K562 (cell line): Measurements from ENCODE around the gene ZBTB47. TPM values are rescaled to one million over a fixed set of nuclear protein-coding genes. Genes with fewer than 3 reads are reported as not detected.
A peak's percentile ranks its signal among the peaks of the same experiment; 100 is the strongest.

ENCODE experiments used
- ATAC-seq: fragments of 200-7000 bp; cut with Tn5 transposase; 3 replicates; pipeline ENCODE4 v1.9.1; 2020; ENCODE audit warnings: moderate library complexity
- BruUV-seq: library from RNA; stranded (reverse); fragments of 400-500 nt; replicated peaks from 2 replicates; lab custom pipeline; 2021; lab: Mats Ljungman, UMichigan
- CTCF ChIA-PET: fragments of 300-600 bp; formaldehyde crosslinking; extraction: SDS; loops from one replicate; lab custom pipeline; 2021; ENCODE audit warnings: low intra/inter-chr PET ratio; lab: Yijun Ruan, JAX
- POLR2A ChIA-PET: fragments of 300-600, 350-650 bp; sonication (Branson Sonifier 250); formaldehyde crosslinking; extraction: SDS; loops from one replicate; lab custom pipeline; 2021; ENCODE audit warnings: antibody characterized with exemption, inconsistent platforms; lab: Yijun Ruan, JAX
- DNase-seq, 4 experiments: peaks; one replicate each; pipeline versions ENCODE4 v3.0.0 to v3.0.0-alpha.2; 2011 to 2018; ENCODE audit warnings: low spot score in 3 of 4, mixed read lengths in 3 of 4; ENCODE audit errors: extremely low read depth in 1 of 4
- FAIRE-seq: peaks from 2 replicates; lab custom pipeline; 2011; peaks lifted over from hg19 to GRCh38; lab: Jason Lieb, UNC
- H2AFZ ChIP-seq: 2 replicates; pipeline ENCODE4 v1.6.0; 2011; ENCODE audit warnings: low read depth, low read length, control low read depth, inconsistent platforms
- H3K27ac ChIP-seq: fragments of 200-600 bp; 3 replicates; pipeline ENCODE4 v1.8.0; 2011; ENCODE audit warnings: low read depth, mild to moderate bottlenecking, control low read depth, inconsistent platforms, low read length, moderate library complexity, mixed read lengths; ENCODE audit errors: extremely low read depth
- H3K27me3 ChIP-seq, 2 experiments: fragments of 300-600 bp in 1 of 2; 2 replicates in 1 of 2; 3 replicates in 1 of 2; pipeline versions ENCODE4 v1.6.0 to v1.8.0; 2011; ENCODE audit warnings: inconsistent platforms in 2 of 2, low read length in 2 of 2, mild to moderate bottlenecking in 1 of 2, mixed read lengths in 1 of 2, moderate library complexity in 1 of 2; ENCODE audit not compliant: control insufficient read depth in 2 of 2, insufficient read depth in 2 of 2
- H3K36me3 ChIP-seq: fragments of 300-600 bp; 3 replicates; pipeline ENCODE4 v1.8.0; 2011; ENCODE audit warnings: mild to moderate bottlenecking, low read length, inconsistent platforms; ENCODE audit not compliant: control insufficient read depth, insufficient read depth
- H3K4me1 ChIP-seq, 2 experiments: fragments of 200-600 bp in 1 of 2; replicated peaks in 1 of 2; 2 replicates in 1 of 2; 3 replicates in 1 of 2; pipeline versions ENCODE4 v1.5.1 to v1.8.0; 2011; ENCODE audit warnings: inconsistent platforms in 2 of 2, low read length in 2 of 2, mild to moderate bottlenecking in 1 of 2, mixed read lengths in 1 of 2, moderate library complexity in 1 of 2; ENCODE audit not compliant: control insufficient read depth in 2 of 2, insufficient read depth in 2 of 2
- H3K4me2 ChIP-seq: 2 replicates; pipeline ENCODE4 v1.6.1; 2011; ENCODE audit warnings: low read length, control low read depth, inconsistent platforms, mixed read lengths; ENCODE audit not compliant: insufficient read depth
- H3K4me3 ChIP-seq: fragments of 200-600 bp; sonication (generic), shearing (Covaris generic); 2 replicates; pipeline ENCODE4 v1.5.1; 2016; ENCODE audit warnings: control low read depth, inconsistent platforms
- H3K79me2 ChIP-seq: fragments of 200-600 bp; 3 replicates; pipeline ENCODE4 v1.8.0; 2011; ENCODE audit warnings: low read length, inconsistent platforms; ENCODE audit not compliant: control insufficient read depth, insufficient read depth
- H3K9ac ChIP-seq, 2 experiments: 2 replicates each; pipeline versions ENCODE4 v1.6.0 to v1.6.1; 2011; ENCODE audit warnings: low read depth in 2 of 2, low read length in 2 of 2, control low read depth in 1 of 2, inconsistent platforms in 1 of 2, mild to moderate bottlenecking in 1 of 2, mixed read lengths in 1 of 2; ENCODE audit not compliant: insufficient read depth in 1 of 2
- H3K9me1 ChIP-seq: one replicate; pipeline ENCODE4 v1.6.0; 2011; ENCODE audit warnings: inconsistent platforms, mild to moderate bottlenecking, low read length, moderate library complexity; ENCODE audit not compliant: control insufficient read depth, insufficient read depth
- H3K9me3 ChIP-seq: replicated peaks from 2 replicates; pipeline ENCODE4 v1.5.1; 2011; ENCODE audit warnings: low read depth, low read length, inconsistent platforms; ENCODE audit not compliant: control insufficient read depth, insufficient read depth
- H4K20me1 ChIP-seq: replicated peaks from 2 replicates; pipeline ENCODE4 v1.6.1; 2011; ENCODE audit warnings: low read length, inconsistent platforms, mixed read lengths; ENCODE audit not compliant: control insufficient read depth, insufficient read depth
- KLF16 ChIP-seq: IDR thresholded peaks from 2 replicates; pipeline ENCODE4 v1.6.1; 2016; ENCODE audit warnings: antibody characterized with exemption
- SNIP1 ChIP-seq: fragments of 450-650 bp; IDR thresholded peaks from 2 replicates; pipeline ENCODE4 v1.7.1; 2017; ENCODE audit warnings: low read depth, mild to moderate bottlenecking
- WGBS: fragments of 100-300 bp; shearing (Covaris generic); methylation state at CpG from one replicate; pipeline ENCODE4 v1.1.6; 2016; ENCODE audit warnings: low coverage, mixed read lengths; ENCODE audit not compliant: insufficient coverage; ENCODE audit errors: missing lambda C conversion rate; 5-methylcytosine and 5-hydroxymethylcytosine counted together
- in situ Hi-C: fragments of 300-500 bp; cut with MboI; formaldehyde crosslinking; loops from 4 replicates; pipeline ENCODE4 v1.15.0; 2018; ENCODE audit warnings: inconsistent platforms, mixed read lengths
- intact Hi-C: fragments of 100-400 bp; cut with micrococcal nuclease; formaldehyde crosslinking; loops from 2 replicates; pipeline ENCODE4 v1.14.2; 2022
- polyA plus RNA-seq, 8 experiments: library from polyadenylated mRNA; depleted of rRNA in 4 of 8; stranded (reverse) in 5 of 8; unstranded in 3 of 8; fragments of >200 nt; fragmentation: Nextera tagmentation in 2 of 8; fragmentation: Illumina TruSeq in 1 of 8; extraction: Ambion mirVana in 2 of 8; extraction: Trizol in 1 of 8; gene quantifications; 2 replicates each; pipeline versions ENCODE4 v1.2.1 to v1.2.3, GENCODE V29; 2011 to 2014; ENCODE audit warnings: inconsistent platforms in 1 of 8, missing spikeins in 1 of 8
- total RNA-seq, 7 experiments: library from RNA; depleted of rRNA in 6 of 7; stranded (reverse); fragments of >200 nt in 6 of 7; fragmentation: Illumina TruSeq in 2 of 7; extraction: Trizol in 2 of 7; gene quantifications; 2 replicates each; pipeline versions ENCODE4 v1.2.1 to v1.2.3, GENCODE V29; 2011 to 2021; ENCODE audit warnings: low replicate concordance in 1 of 7
- TF ChIP-seq, protein P1 (sequence below): sonication (generic); formaldehyde crosslinking; IDR thresholded peaks from 2 replicates; pipeline ENCODE4 v1.9.0; 2022; ENCODE audit warnings: mild to moderate bottlenecking, missing genetic modification reagents
- TF ChIP-seq, protein P2 (sequence below): fragments of 250-450 bp; sonication (Bioruptor Pico); IDR thresholded peaks from 2 replicates; pipeline ENCODE4 v1.9.0; 2021; ENCODE audit warnings: mild to moderate bottlenecking, inconsistent platforms

The ZBTB47 gene
- total and polyA plus RNA-seq, 9 of the 15 experiments (the other 6 are each of a cell fraction or from before 2014, with no cell fraction given) = 0.11 to 4.6 (median 1.7) TPM; not detected in 1

DNA sequence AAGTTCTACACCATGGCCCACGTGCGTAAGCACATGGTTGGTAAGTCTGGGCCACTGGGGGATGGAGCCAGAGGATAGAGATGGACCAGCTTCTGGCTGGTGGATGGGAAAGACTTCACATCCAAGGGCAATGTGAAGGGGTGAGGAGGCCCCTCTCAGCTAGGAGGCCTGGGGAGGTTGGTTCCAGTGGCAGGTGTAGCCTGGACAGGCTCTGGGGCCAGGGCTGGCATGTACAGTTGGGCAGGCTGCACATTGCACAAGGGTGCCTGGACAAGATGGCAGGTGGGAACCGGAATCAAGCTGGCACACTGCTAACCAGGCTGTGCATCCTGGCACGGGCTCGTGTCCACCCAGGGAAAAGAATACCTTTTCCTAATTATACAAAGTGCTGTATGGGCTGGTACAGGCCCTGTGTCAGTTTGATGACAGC, 8.1 kb downstream of the ZBTB47 start:
- H2AFZ ChIP-seq = no peak overlapping the region
- ChIA-PET CTCF (interaction anchor here (1.2 to 1.8 kb wide), 2 partner anchors 83 to 169 kb away, joined by 3 to 15 read pairs; no protein-coding TSS in a partner anchor), POLR2A (interaction anchor here (0.7 to 1.4 kb wide), 6 partner anchors 8 to 48 kb away, joined by 3 to 6 read pairs (median 3); no protein-coding TSS in a partner anchor)
- H3K9me1 ChIP-seq = no peaks in the 10 kb centered on the region
- no peak for DNase-seq
- H3K9me3 ChIP-seq = no peaks in the 10 kb centered on the region
- no TSS peak for BruUV-seq
- no peaks in the 10 kb centered on the region for H3K27me3 ChIP-seq
- no peak for FAIRE-seq
- no peak overlapping the region for H3K9ac ChIP-seq
- ATAC-seq = no peak
- in situ Hi-C loops = no loop called here
- H3K4me3 ChIP-seq = no peak overlapping the region
- TF ChIP-seq KLF16 = no peak
- TF ChIP-seq SNIP1 = no peak
- TF ChIP-seq, protein P1, sequence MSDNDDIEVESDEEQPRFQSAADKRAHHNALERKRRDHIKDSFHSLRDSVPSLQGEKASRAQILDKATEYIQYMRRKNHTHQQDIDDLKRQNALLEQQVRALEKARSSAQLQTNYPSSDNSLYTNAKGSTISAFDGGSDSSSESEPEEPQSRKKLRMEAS (CRISPR knock-in tag) = 0 out of 2 replicates have a peak, but pooled peaks have one; percentile 16
- TF ChIP-seq, protein P2, sequence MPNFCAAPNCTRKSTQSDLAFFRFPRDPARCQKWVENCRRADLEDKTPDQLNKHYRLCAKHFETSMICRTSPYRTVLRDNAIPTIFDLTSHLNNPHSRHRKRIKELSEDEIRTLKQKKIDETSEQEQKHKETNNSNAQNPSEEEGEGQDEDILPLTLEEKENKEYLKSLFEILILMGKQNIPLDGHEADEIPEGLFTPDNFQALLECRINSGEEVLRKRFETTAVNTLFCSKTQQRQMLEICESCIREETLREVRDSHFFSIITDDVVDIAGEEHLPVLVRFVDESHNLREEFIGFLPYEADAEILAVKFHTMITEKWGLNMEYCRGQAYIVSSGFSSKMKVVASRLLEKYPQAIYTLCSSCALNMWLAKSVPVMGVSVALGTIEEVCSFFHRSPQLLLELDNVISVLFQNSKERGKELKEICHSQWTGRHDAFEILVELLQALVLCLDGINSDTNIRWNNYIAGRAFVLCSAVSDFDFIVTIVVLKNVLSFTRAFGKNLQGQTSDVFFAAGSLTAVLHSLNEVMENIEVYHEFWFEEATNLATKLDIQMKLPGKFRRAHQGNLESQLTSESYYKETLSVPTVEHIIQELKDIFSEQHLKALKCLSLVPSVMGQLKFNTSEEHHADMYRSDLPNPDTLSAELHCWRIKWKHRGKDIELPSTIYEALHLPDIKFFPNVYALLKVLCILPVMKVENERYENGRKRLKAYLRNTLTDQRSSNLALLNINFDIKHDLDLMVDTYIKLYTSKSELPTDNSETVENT (CRISPR knock-in tag) = no peak
- peaks cover 11% of the 10 kb centered on the region; the same call in 1 of the 2 replicates for H4K20me1 ChIP-seq
- no peak overlapping the region for H3K4me2 ChIP-seq
- no peaks in the 10 kb centered on the region for H3K79me2 ChIP-seq
- WGBS = 66% methylated on average over 5 of the region's 5 CpGs
- H3K4me1 ChIP-seq = peaks cover 0 to 24% of the 10 kb centered on the region in 2 experiments; a peak in 1 of 5 replicates
- H3K27ac ChIP-seq = no peak overlapping the region
- peaks cover 5% of the 10 kb centered on the region; the same call in 1 of the 3 replicates for H3K36me3 ChIP-seq
- intact Hi-C loops = loop anchor here (1.0 to 2.0 kb wide), 3 partner anchors 83 to 169 kb away; no protein-coding TSS in a partner anchor
